Measurements from ENCODE around the gene SMOC2. TPM values are rescaled to one million over a fixed set of nuclear protein-coding genes. Genes with fewer than 3 reads are reported as not detected.

SMOC2 gene
- total and polyA plus RNA-seq, 2 experiments from 2014 or later: 51.0 to 88.7 TPM

- 84% methylated on average over 21 of the region's 21 CpGs for WGBS (ENCODE audit: low lambda C conversion rate, missing lambda C conversion rate)
- TF ChIP-seq EZH2 (IDR thresholded peaks at IDR 0.05; ENCODE audit: borderline replicate concordance): no peak
- TF ChIP-seq EZH2phosphoT487 (IDR thresholded peaks at IDR 0.05; ENCODE audit: low read depth, severe bottlenecking, unreplicated experiment): no peak
- TF ChIP-seq, protein P1, sequence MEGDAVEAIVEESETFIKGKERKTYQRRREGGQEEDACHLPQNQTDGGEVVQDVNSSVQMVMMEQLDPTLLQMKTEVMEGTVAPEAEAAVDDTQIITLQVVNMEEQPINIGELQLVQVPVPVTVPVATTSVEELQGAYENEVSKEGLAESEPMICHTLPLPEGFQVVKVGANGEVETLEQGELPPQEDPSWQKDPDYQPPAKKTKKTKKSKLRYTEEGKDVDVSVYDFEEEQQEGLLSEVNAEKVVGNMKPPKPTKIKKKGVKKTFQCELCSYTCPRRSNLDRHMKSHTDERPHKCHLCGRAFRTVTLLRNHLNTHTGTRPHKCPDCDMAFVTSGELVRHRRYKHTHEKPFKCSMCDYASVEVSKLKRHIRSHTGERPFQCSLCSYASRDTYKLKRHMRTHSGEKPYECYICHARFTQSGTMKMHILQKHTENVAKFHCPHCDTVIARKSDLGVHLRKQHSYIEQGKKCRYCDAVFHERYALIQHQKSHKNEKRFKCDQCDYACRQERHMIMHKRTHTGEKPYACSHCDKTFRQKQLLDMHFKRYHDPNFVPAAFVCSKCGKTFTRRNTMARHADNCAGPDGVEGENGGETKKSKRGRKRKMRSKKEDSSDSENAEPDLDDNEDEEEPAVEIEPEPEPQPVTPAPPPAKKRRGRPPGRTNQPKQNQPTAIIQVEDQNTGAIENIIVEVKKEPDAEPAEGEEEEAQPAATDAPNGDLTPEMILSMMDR (IDR thresholded peaks at IDR 0.05; ENCODE audit: poor library complexity): peak; percentile 44
- DNase-seq (ENCODE audit: low spot score): peak; percentile 50
- no peak overlapping the region for H2AFZ ChIP-seq
- no peaks in the 10 kb centered on the region for H4K20me1 ChIP-seq (ENCODE audit: insufficient read depth, poor library complexity, severe bottlenecking)
- H3K79me2 ChIP-seq: no peaks in the 10 kb centered on the region
- H3K4me3 ChIP-seq: no peak overlapping the region
- H3K9me3 ChIP-seq (ENCODE audit: low read depth): no peaks in the 10 kb centered on the region
- no peak overlapping the region for H3K4me2 ChIP-seq
- H3K9me2 ChIP-seq (replicated peaks; ENCODE audit: insufficient read depth): no peaks in the 10 kb centered on the region
- H3K4me1 ChIP-seq (ENCODE audit: insufficient read depth): peaks cover 3% of the 10 kb centered on the region
- no peaks in the 10 kb centered on the region for H3K27me3 ChIP-seq
- H3K27ac ChIP-seq: no peak overlapping the region
- H3K36me3 ChIP-seq (replicated peaks; ENCODE audit: insufficient read depth, low read depth): no peaks in the 10 kb centered on the region
These were observed 176.1 kb downstream of the SMOC2 start for GRCh38 chr6:168616816-168617765.

DNA sequence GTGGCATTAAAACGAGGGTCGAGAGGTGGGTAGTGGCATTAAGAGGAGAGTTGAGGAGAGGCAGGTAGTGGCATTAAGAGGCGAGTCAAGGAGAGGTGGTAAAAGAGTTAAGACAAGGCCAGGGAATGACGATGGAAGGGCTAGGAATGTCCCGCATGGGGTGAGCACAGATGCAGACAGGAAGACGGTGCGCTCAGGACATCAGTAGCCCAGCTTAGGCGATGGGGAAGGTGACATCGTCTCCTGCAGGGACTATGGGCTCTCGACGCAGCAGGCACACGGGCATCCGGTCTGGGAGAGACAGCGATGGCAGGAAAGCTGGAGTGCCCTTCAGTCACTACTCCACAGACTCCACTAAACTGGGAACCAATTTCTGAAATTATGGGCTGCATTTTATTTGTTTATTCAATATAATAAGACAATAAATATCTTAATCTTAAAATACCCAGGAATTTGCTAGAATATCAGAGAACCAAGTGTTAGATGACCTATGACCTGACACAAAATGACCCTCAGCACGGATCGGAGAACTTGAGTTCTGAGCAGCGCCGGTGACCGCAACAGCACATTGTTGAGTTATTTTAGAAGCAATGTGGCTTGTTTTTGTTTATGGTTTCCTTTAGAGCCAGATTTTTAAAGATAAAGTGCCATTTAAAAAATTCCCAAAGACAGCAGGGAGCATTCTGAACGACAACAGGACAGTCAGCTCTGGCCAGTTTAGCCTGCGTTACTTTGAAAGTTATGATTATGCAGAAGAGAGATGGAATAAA is 177.7 kb downstream of the SMOC2 start:
- 86% methylated on average over 21 of the region's 21 CpGs for WGBS (ENCODE audit: low lambda C conversion rate, missing lambda C conversion rate)
- TF ChIP-seq EZH2 (IDR thresholded peaks at IDR 0.05; ENCODE audit: borderline replicate concordance): no peak
- no peak for TF ChIP-seq EZH2phosphoT487 (IDR thresholded peaks at IDR 0.05; ENCODE audit: low read depth, severe bottlenecking, unreplicated experiment)
- TF ChIP-seq, protein P1 (IDR thresholded peaks at IDR 0.05; ENCODE audit: poor library complexity): no peak
- no peak for DNase-seq (ENCODE audit: low spot score)

DNA sequence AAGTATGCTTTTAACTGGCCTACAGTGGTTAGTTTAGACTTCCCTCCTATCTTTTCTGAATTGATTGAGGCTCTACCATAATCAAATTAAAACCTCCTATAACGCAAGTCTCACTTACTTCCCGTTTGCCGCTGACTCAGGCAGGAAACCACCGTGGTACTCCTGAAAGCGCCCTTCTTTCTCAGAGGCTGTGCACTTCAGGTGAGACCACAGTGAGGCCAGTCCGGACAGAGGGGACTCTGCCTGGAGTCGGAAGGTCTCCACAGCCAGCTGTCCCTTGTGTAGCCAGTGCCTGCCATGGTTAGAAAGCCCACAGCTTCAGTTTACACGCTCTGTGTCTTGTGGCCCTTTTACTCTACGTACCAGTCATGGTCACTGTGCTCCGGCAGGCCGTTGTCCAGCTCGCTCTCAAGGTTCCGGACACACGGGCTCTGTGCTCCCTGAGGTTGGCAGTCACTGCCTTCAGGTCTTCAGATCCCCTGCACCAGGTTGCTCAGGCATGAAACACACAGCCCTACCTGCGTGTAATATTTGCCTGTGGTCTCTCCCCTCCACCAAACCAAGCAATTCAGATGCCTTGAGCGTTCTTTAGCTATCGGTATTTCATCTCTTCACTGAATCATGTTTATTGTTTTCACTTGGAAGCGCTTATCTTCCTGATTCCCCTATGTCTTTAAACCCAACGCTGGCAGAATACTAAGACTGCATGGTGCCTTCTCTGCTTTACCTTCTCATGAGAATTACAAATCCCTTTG is 178.8 kb downstream of the SMOC2 start:
- peaks cover 3% of the 10 kb centered on the region for H3K4me1 ChIP-seq (ENCODE audit: insufficient read depth)
- no peaks in the 10 kb centered on the region for H3K27me3 ChIP-seq
- no peak overlapping the region for H3K4me3 ChIP-seq
- H3K4me2 ChIP-seq: no peak overlapping the region
- H4K20me1 ChIP-seq (ENCODE audit: insufficient read depth, poor library complexity, severe bottlenecking): no peaks in the 10 kb centered on the region
- 77% methylated on average over 19 of the region's 19 CpGs for WGBS (ENCODE audit: low lambda C conversion rate, missing lambda C conversion rate)
- DNase-seq (ENCODE audit: low spot score): no peak
- no peak overlapping the region for H2AFZ ChIP-seq
- TF ChIP-seq, protein P1 (IDR thresholded peaks at IDR 0.05; ENCODE audit: poor library complexity): no peak
- TF ChIP-seq EZH2 (IDR thresholded peaks at IDR 0.05; ENCODE audit: borderline replicate concordance) (no peak), EZH2phosphoT487 (IDR thresholded peaks at IDR 0.05; ENCODE audit: low read depth, severe bottlenecking, unreplicated experiment) (no peak)
- H3K79me2 ChIP-seq: no peaks in the 10 kb centered on the region
- H3K9me3 ChIP-seq (ENCODE audit: low read depth): no peaks in the 10 kb centered on the region
- no peaks in the 10 kb centered on the region for H3K36me3 ChIP-seq (replicated peaks; ENCODE audit: insufficient read depth, low read depth)
- no peaks in the 10 kb centered on the region for H3K9me2 ChIP-seq (replicated peaks; ENCODE audit: insufficient read depth)
- H3K27ac ChIP-seq: no peak overlapping the region

More for the DNA sequence above, 177.7 kb downstream of the SMOC2 start:
- H3K79me2 ChIP-seq: no peaks in the 10 kb centered on the region
- H3K4me1 ChIP-seq (ENCODE audit: insufficient read depth): peaks cover 3% of the 10 kb centered on the region
- no peaks in the 10 kb centered on the region for H3K9me3 ChIP-seq (ENCODE audit: low read depth)
- H2AFZ ChIP-seq: no peak overlapping the region
- H3K9me2 ChIP-seq (replicated peaks; ENCODE audit: insufficient read depth): no peaks in the 10 kb centered on the region
- H4K20me1 ChIP-seq (ENCODE audit: insufficient read depth, poor library complexity, severe bottlenecking): no peaks in the 10 kb centered on the region
- H3K36me3 ChIP-seq (replicated peaks; ENCODE audit: insufficient read depth, low read depth): no peaks in the 10 kb centered on the region
- H3K4me2 ChIP-seq: no peak overlapping the region
- no peaks in the 10 kb centered on the region for H3K27me3 ChIP-seq
- no peak overlapping the region for H3K27ac ChIP-seq
- no peak overlapping the region for H3K4me3 ChIP-seq
